ENCODE data around the gene PTPRU.

- no peak for TF ChIP-seq CTCF (IDR thresholded peaks at IDR 0.05; ENCODE audit: low read depth, low read length, missing input control)
- no peak for TF ChIP-seq REST (IDR thresholded peaks at IDR 0.05)
These were observed 2.3 kb downstream of the PTPRU start for GRCh38 chr1:29238620-29239002.
